Measurements from ENCODE around the gene KCTD15. TPM values are rescaled to one million over a fixed set of nuclear protein-coding genes. Genes with fewer than 3 reads are reported as not detected.

The KCTD15 gene
- total and polyA plus RNA-seq, 2 donors (not counting 1 experiment from before 2014, with no cell fraction given), result 0.54 to 0.81 TPM

DNA sequence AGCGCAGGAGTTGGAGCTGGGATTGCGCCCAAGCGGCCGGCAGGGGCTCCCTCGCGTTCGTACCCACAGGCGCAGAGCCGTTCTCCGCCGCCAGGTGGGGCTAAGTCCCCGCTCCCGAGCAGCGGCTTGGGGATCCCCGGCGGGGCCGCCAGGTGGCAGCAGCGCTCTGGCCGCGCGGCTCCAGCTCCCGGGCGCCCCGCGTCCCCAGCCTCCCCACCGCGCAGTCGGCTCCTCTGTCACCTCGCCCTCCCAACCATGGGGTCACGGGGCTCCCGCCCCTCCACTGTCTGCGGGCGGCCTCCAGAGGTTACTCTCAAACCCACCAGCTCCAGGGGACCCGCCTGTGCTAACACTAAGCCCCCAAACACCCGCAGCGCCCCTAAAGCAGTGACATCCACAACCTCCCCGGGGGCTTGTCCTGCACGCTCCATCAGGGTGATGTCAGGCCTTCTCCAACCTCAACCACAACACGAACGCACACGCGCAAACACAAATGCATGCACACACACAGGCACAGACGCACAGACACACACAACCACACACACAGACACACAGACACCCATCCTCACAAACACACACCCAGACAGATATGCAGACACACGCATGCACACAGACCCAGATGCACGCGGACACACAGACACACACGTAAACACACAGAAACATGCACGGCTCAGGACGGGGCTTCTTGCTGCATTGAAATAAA, 18.4 kb upstream of the KCTD15 start:
- POLR2A ChIA-PET, result no interaction called here
- ATAC-seq (ENCODE audit: low read depth), result peak; percentile 100
- Histone ChIP-seq H3K79me2 (ENCODE audit: control insufficient read depth, insufficient read depth, low read length) (no peaks in the 10 kb centered on the region), H3K4me3 (ENCODE audit: control extremely low read depth in 1 of 5, extremely low read depth in 1 of 5, insufficient read depth in 1 of 5, low read depth in 2 of 5, low read length in 4 of 5) (no peak overlapping the region), H3K4me2 (replicated peaks; ENCODE audit: low read depth, low read length, poor library complexity, severe bottlenecking) (peak overlapping the region; percentile 39), H3K36me3 (replicated peaks in 1 of 2; ENCODE audit: control extremely low read depth in 1 of 2, control insufficient read depth in 1 of 2, extremely low read depth in 1 of 2, insufficient read depth in 2 of 2, low read length in 1 of 2) (no peaks in the 10 kb centered on the region), H3K4me1 (ENCODE audit: control insufficient read depth in 2 of 2, insufficient read depth in 2 of 2, low read length in 2 of 2) (peaks cover 3 to 4% of the 10 kb centered on the region in 2 donors), H4K20me1 (ENCODE audit: control insufficient read depth, insufficient read depth, low read length, poor library complexity, severe bottlenecking) (no peaks in the 10 kb centered on the region), H3K27me3 (replicated peaks in 1 of 4; ENCODE audit: control extremely low read depth in 1 of 4, control insufficient read depth in 3 of 4, insufficient read depth in 4 of 4, low read length in 3 of 4) (peaks cover 0 to 27% (median 2%) of the 10 kb centered on the region in 4 experiments), H3K9me3 (ENCODE audit: control extremely low read depth in 1 of 3, control insufficient read depth in 2 of 3, insufficient read depth in 1 of 3, low read length in 2 of 3) (peaks cover 0 to 14% (median 0%) of the 10 kb centered on the region in 3 donors), H2AFZ (ENCODE audit: insufficient read depth, low read depth, low read length, poor library complexity, severe bottlenecking) (peak overlapping the region; percentile 54), H3K9ac (ENCODE audit: low read length) (no peak overlapping the region), H3K27ac (ENCODE audit: low read length in 2 of 2) (no peak overlapping the region)
- intact Hi-C loops (cut with micrococcal nuclease), result loop anchor here (1.0 kb wide), 1 partner anchor 220 kb away; no protein-coding TSS in a partner anchor
- Mint-ChIP-seq H3K9me3 (ENCODE audit: insufficient read depth) (no peaks in the 10 kb centered on the region), H3K27me3 (peaks cover 50% of the 10 kb centered on the region), H3K4me1 (peaks cover 7% of the 10 kb centered on the region), H3K4me3 (no peak overlapping the region), H3K27ac (no peak overlapping the region)
- TF ChIP-seq EZH2 (IDR thresholded peaks at IDR 0.05; ENCODE audit: borderline replicate concordance, insufficient read depth, low read depth, low read length, poor library complexity, severe bottlenecking), result no peak
- TF ChIP-seq, protein P1, sequence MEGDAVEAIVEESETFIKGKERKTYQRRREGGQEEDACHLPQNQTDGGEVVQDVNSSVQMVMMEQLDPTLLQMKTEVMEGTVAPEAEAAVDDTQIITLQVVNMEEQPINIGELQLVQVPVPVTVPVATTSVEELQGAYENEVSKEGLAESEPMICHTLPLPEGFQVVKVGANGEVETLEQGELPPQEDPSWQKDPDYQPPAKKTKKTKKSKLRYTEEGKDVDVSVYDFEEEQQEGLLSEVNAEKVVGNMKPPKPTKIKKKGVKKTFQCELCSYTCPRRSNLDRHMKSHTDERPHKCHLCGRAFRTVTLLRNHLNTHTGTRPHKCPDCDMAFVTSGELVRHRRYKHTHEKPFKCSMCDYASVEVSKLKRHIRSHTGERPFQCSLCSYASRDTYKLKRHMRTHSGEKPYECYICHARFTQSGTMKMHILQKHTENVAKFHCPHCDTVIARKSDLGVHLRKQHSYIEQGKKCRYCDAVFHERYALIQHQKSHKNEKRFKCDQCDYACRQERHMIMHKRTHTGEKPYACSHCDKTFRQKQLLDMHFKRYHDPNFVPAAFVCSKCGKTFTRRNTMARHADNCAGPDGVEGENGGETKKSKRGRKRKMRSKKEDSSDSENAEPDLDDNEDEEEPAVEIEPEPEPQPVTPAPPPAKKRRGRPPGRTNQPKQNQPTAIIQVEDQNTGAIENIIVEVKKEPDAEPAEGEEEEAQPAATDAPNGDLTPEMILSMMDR (IDR thresholded peaks at IDR 0.05), result peak; percentile 100
- 25% methylated on average over 49 of the region's 49 CpGs for WGBS (ENCODE audit: insufficient coverage)
- CTCF ChIA-PET, result interaction anchor here (0.6 to 1.9 kb wide), 37 partner anchors 8 to 934 kb away, joined by 3 to 38 read pairs (median 4); no protein-coding TSS in a partner anchor
- peak; percentile 87 for DNase-seq

GRCh38 chr19:33779849-33780248, 16.8 kb upstream of the KCTD15 start:
- Histone ChIP-seq H3K79me2 (ENCODE audit: control insufficient read depth, insufficient read depth, low read length) (no peaks in the 10 kb centered on the region), H3K27ac (ENCODE audit: low read length in 2 of 2) (no peak overlapping the region), H4K20me1 (ENCODE audit: control insufficient read depth, insufficient read depth, low read length, poor library complexity, severe bottlenecking) (no peaks in the 10 kb centered on the region), H3K36me3 (replicated peaks in 1 of 2; ENCODE audit: control extremely low read depth in 1 of 2, control insufficient read depth in 1 of 2, extremely low read depth in 1 of 2, insufficient read depth in 2 of 2, low read length in 1 of 2) (no peaks in the 10 kb centered on the region), H3K27me3 (replicated peaks in 1 of 4; ENCODE audit: control extremely low read depth in 1 of 4, control insufficient read depth in 3 of 4, insufficient read depth in 4 of 4, low read length in 3 of 4) (peaks cover 0 to 27% (median 2%) of the 10 kb centered on the region in 4 experiments), H3K9me3 (ENCODE audit: control extremely low read depth in 1 of 3, control insufficient read depth in 2 of 3, insufficient read depth in 1 of 3, low read length in 2 of 3) (peaks cover 0 to 14% (median 0%) of the 10 kb centered on the region in 3 donors), H3K9ac (ENCODE audit: low read length) (no peak overlapping the region), H3K4me1 (ENCODE audit: control insufficient read depth in 2 of 2, insufficient read depth in 2 of 2, low read length in 2 of 2) (peaks cover 3 to 4% of the 10 kb centered on the region in 2 donors), H3K4me2 (replicated peaks; ENCODE audit: low read depth, low read length, poor library complexity, severe bottlenecking) (no peak overlapping the region), H2AFZ (ENCODE audit: insufficient read depth, low read depth, low read length, poor library complexity, severe bottlenecking) (no peak overlapping the region), H3K4me3 (ENCODE audit: control extremely low read depth in 1 of 5, extremely low read depth in 1 of 5, insufficient read depth in 1 of 5, low read depth in 2 of 5, low read length in 4 of 5) (no peak overlapping the region)
- no peak for ATAC-seq (ENCODE audit: low read depth)
- Mint-ChIP-seq H3K27ac (no peak overlapping the region), H3K27me3 (peaks cover 54% of the 10 kb centered on the region), H3K4me3 (no peak overlapping the region), H3K4me1 (peaks cover 7% of the 10 kb centered on the region), H3K9me3 (ENCODE audit: insufficient read depth) (no peaks in the 10 kb centered on the region)
- intact Hi-C loops (cut with micrococcal nuclease), result no loop called here
- POLR2A ChIA-PET, result no interaction called here
- no peak for DNase-seq
- CTCF ChIA-PET, result interaction anchor here (1.0 to 1.5 kb wide), 3 partner anchors 11 to 18 kb away, joined by 3 to 4 read pairs (median 3); no protein-coding TSS in a partner anchor
- no peak for TF ChIP-seq EZH2 (IDR thresholded peaks at IDR 0.05; ENCODE audit: borderline replicate concordance, insufficient read depth, low read depth, low read length, poor library complexity, severe bottlenecking)
- TF ChIP-seq, protein P1 (IDR thresholded peaks at IDR 0.05), result no peak
- WGBS (ENCODE audit: insufficient coverage), result 91% methylated on average over 6 of the region's 7 CpGs
